ENCODE data around the gene ACTR3C. TPM values are rescaled to one million over a fixed set of nuclear protein-coding genes. Genes with fewer than 3 reads are reported as not detected.

ACTR3C gene
- total and polyA plus RNA-seq, 2 of the 13 experiments (the other 11 are each of a cell fraction or from before 2014, with no cell fraction given), result 3.8 to 7.5 TPM

GRCh38 chr7:150341263-150342120 lies 18.1 kb upstream of the ACTR3C start, which contains the start of gene RARRES2 (continued):
- 0 out of 2 replicates have a peak, but pooled peaks have one; percentile 18 for TF ChIP-seq TFDP1 (CRISPR knock-in tag; IDR thresholded peaks at IDR 0.05; ENCODE audit: borderline replicate concordance)
- TF ChIP-seq SCMH1 (CRISPR knock-in tag; IDR thresholded peaks at IDR 0.05; ENCODE audit: borderline replicate concordance), result no peak
- TF ChIP-seq ZBTB26 (CRISPR knock-in tag; IDR thresholded peaks at IDR 0.05; ENCODE audit: borderline replicate concordance), result 0 out of 2 replicates have a peak, but pooled peaks have one; percentile 7
- TF ChIP-seq ISL2 (CRISPR knock-in tag; IDR thresholded peaks at IDR 0.05), result 0 out of 2 replicates have a peak, but pooled peaks have one; percentile 11
- 0 out of 2 replicates have a peak, but pooled peaks have one; percentile 26 for TF ChIP-seq ZNF264 (CRISPR knock-in tag; IDR thresholded peaks at IDR 0.05)
- 0 out of 2 replicates have a peak, but pooled peaks have one; percentile 11 for TF ChIP-seq MYNN (CRISPR knock-in tag; IDR thresholded peaks at IDR 0.05; ENCODE audit: low read depth)
- no peak for TF ChIP-seq ZHX2 (IDR thresholded peaks at IDR 0.05; ENCODE audit: low read depth)
- TF ChIP-seq ZHX2 (CRISPR knock-in tag; IDR thresholded peaks at IDR 0.05; ENCODE audit: borderline replicate concordance), result no peak
- TF ChIP-seq HNF1B (CRISPR knock-in tag; IDR thresholded peaks at IDR 0.05), result 0 out of 2 replicates have a peak, but pooled peaks have one; percentile 21
- 0 out of 2 replicates have a peak, but pooled peaks have one; percentile 19 for TF ChIP-seq SALL2 (CRISPR knock-in tag; IDR thresholded peaks at IDR 0.05)
- TF ChIP-seq GABPB1 (CRISPR knock-in tag; IDR thresholded peaks at IDR 0.05), result peak; percentile 53; the same call in 1 of the 2 replicates
- no peak for TF ChIP-seq ZBTB46 (CRISPR knock-in tag; IDR thresholded peaks at IDR 0.05; ENCODE audit: borderline replicate concordance)
- TF ChIP-seq KDM2A (CRISPR knock-in tag; IDR thresholded peaks at IDR 0.05; ENCODE audit: borderline replicate concordance, low read depth), result peak; percentile 61; the same call in 1 of the 2 replicates
- TF ChIP-seq HNF4A (CRISPR knock-in tag; IDR thresholded peaks at IDR 0.05), result peak; percentile 6; the same call in 1 of the 2 replicates
- peak; percentile 34; the same call in 1 of the 2 replicates for TF ChIP-seq TAF1 (CRISPR knock-in tag; IDR thresholded peaks at IDR 0.05)
- no peak for TF ChIP-seq ELF1 (CRISPR knock-in tag; IDR thresholded peaks at IDR 0.05)

All from HepG2 (cell line).